ENCODE measurements around the gene STK32B. TPM values are rescaled to one million over a fixed set of nuclear protein-coding genes. Genes with fewer than 3 reads are reported as not detected.

Gene STK32B
- total and polyA plus RNA-seq, 12 donors: 0.16 to 6.8 (median 0.52) TPM

GRCh38 chr4:5479518-5480060, 428.3 kb downstream of the STK32B start:
- Histone ChIP-seq H3K9me3 (replicated peaks in 1 of 3) (no peaks in the 10 kb centered on the region), H3K27me3 (no peaks in the 10 kb centered on the region), H3K4me1 (replicated peaks in 1 of 2) (no peaks in the 10 kb centered on the region), H3K4me3 (no peak overlapping the region), H3K27ac (no peak overlapping the region), H3K36me3 (replicated peaks in 1 of 2) (no peaks in the 10 kb centered on the region)
- no peak for TF ChIP-seq CTCF (IDR thresholded peaks at IDR 0.05)
- TF ChIP-seq POLR2A (IDR thresholded peaks at IDR 0.05): no peak
- WGBS, 4 donors: 79 to 93% (median 88%) methylated on average over 4 of the region's 4 CpGs
- intact Hi-C loops (cut with DNase I): no loop called here
- DNase-seq: no peak

DNA sequence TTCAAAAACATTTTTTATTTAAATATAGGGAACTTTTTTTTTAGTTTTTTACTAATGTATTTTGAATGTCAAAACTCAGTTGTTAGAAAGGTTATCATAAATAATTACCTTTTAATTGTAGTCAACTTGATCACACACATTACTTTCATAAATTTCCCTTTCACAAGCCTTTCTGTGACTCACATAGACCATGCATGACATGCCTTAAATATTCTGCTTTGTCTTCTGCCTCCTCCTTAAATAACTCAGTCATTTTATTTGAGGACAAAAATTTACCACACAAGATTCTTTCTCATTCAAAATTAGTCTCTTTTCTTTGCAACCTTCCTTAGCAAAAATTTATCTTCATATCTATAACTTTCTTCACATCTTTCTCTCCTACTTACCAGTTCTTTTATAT, 437.1 kb downstream of the STK32B start:
- H3K27ac ChIP-seq: no peak overlapping the region
- peaks cover 0 to 11% (median 6%) of the 10 kb centered on the region in 3 donors for H3K9me3 ChIP-seq (replicated peaks in 1 of 3)
- DNase-seq: no peak

DNA sequence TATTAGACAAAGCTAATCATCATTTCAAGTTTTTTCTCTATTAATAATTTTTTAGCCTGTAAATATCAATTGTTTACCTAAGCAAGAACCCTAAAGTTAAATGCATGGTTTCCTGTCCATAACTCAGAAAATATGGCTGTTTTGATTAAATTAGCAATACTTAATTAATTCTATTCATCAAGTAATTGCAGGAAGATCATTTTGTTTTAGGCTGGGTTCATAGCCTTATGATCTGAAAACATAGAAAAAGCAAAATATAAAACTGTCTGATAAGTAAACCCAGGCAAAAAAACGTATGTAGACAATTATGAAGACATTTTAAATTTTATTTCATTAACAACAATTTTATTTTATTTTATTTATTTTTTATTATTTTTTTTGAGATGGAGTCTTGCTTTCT, 438.0 kb downstream of the STK32B start:
- H3K27ac ChIP-seq: no peak overlapping the region
- intact Hi-C loops (cut with DNase I): no loop called here
- H3K36me3 ChIP-seq (replicated peaks in 1 of 2): no peaks in the 10 kb centered on the region
- no peaks in the 10 kb centered on the region for H3K4me1 ChIP-seq (replicated peaks in 1 of 2)
- TF ChIP-seq CTCF (IDR thresholded peaks at IDR 0.05) (no peak), POLR2A (IDR thresholded peaks at IDR 0.05) (no peak)
- H3K4me3 ChIP-seq: no peak overlapping the region
- DNase-seq: no peak
- 37 to 60% (median 51%) methylated on average over 1 of the region's 1 CpG for WGBS, 4 donors
- H3K27me3 ChIP-seq: no peaks in the 10 kb centered on the region
- H3K9me3 ChIP-seq (replicated peaks in 1 of 3): peaks cover 0 to 11% (median 6%) of the 10 kb centered on the region in 3 donors

More for the DNA sequence above, 437.1 kb downstream of the STK32B start:
- H3K27me3 ChIP-seq: no peaks in the 10 kb centered on the region
- H3K4me1 ChIP-seq (replicated peaks in 1 of 2): no peaks in the 10 kb centered on the region
- H3K4me3 ChIP-seq: no peak overlapping the region
- TF ChIP-seq POLR2A (IDR thresholded peaks at IDR 0.05) (no peak), CTCF (IDR thresholded peaks at IDR 0.05) (no peak)
- intact Hi-C loops (cut with DNase I): no loop called here
- no peaks in the 10 kb centered on the region for H3K36me3 ChIP-seq (replicated peaks in 1 of 2)

GRCh38 chr4:5497489-5497888, 446.2 kb downstream of the STK32B start:
- Histone ChIP-seq H3K27me3 (no peaks in the 10 kb centered on the region), H3K9me3 (replicated peaks in 1 of 3) (no peaks in the 10 kb centered on the region), H3K4me1 (replicated peaks in 1 of 2) (no peaks in the 10 kb centered on the region), H3K4me3 (no peak overlapping the region), H3K27ac (no peak overlapping the region), H3K36me3 (replicated peaks in 1 of 2) (no peaks in the 10 kb centered on the region)
- intact Hi-C loops (cut with DNase I): no loop called here
- TF ChIP-seq CTCF (IDR thresholded peaks at IDR 0.05) (no peak), POLR2A (IDR thresholded peaks at IDR 0.05) (no peak)
- WGBS, 4 donors: 86 to 100% (median 96%) methylated on average over 2 of the region's 2 CpGs
- DNase-seq: no peak
